Measurements from ENCODE around the gene KIF5C.
"Not testable (repeated sequence)": the region's sequence is repeated elsewhere in the genome, so short reads cannot be mapped to it uniquely, and the experiment has no call there.

Gene KIF5C

DNA sequence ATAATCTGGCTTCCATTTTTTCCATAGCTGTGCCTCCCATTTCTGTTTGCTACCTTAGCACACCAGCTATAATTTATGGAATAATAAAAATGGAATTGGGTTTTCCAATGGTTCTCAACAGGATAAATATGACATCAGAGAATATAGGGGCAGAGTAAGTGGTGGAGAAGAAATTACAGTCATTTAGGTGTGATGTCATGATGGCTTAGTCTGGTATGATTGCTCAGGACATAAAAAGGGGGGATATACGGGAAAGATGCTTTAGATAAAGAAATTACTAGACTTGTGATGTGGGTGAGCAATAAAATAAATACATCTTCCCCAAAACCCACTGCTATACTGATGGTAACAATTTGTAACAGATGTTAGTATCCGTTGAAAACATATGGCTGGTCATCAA lies 21.6 kb upstream of the KIF5C start:
- TF ChIP-seq YY1 (IDR thresholded peaks at IDR 0.05; ENCODE audit: insufficient read depth, insufficient read length) (no peak), SUZ12 (IDR thresholded peaks at IDR 0.05; ENCODE audit: extremely low read depth, insufficient read depth, insufficient read length) (no peak), ZNF274 (IDR thresholded peaks at IDR 0.05; ENCODE audit: low read depth, low read length) (no peak)
- DNase-seq (ENCODE audit: low read depth, low spot score) = no peak
- Histone ChIP-seq H3K36me3 (ENCODE audit: insufficient read depth, insufficient read length, low read length) (no peaks in the 10 kb centered on the region), H3K27me3 (ENCODE audit: insufficient read depth, insufficient read length) (no peaks in the 10 kb centered on the region), H3K9ac (ENCODE audit: insufficient read length, low read depth) (no peak overlapping the region), H3K4me3 (ENCODE audit: insufficient read length, low read depth) (no peak overlapping the region), H3K9me3 (ENCODE audit: insufficient read depth, low read length) (no peaks in the 10 kb centered on the region), H3K4me1 (ENCODE audit: insufficient read depth, insufficient read length) (no peaks in the 10 kb centered on the region)

DNA sequence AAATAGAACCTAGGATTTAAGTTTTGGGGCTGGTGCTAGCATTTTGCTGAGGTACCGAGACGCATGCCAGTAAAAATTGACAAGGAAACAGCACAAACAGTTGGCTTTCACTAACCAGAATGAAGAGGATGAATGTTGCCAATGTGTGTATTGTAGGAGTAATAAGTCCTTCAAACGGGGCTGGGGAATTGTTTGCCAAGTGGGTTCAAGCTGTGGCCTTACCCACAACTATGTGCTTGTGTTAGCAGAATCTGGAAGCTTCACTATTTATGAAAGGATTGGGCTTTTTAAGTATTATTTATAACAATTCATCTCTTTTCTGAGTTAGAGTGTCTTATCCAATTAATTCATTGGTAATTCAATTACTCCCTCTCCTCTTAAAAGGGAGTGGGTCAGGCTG lies 15.0 kb upstream of the KIF5C start:
- Histone ChIP-seq H3K27me3 (ENCODE audit: insufficient read depth, insufficient read length) (no peaks in the 10 kb centered on the region), H3K4me1 (ENCODE audit: insufficient read depth, insufficient read length) (no peaks in the 10 kb centered on the region), H3K9ac (ENCODE audit: insufficient read length, low read depth) (no peak overlapping the region), H3K9me3 (ENCODE audit: insufficient read depth, low read length) (no peaks in the 10 kb centered on the region), H3K4me3 (ENCODE audit: insufficient read length, low read depth) (no peak overlapping the region), H3K36me3 (ENCODE audit: insufficient read depth, insufficient read length, low read length) (no peaks in the 10 kb centered on the region)
- DNase-seq (ENCODE audit: low read depth, low spot score) = no peak
- TF ChIP-seq YY1 (IDR thresholded peaks at IDR 0.05; ENCODE audit: insufficient read depth, insufficient read length) (no peak), SUZ12 (IDR thresholded peaks at IDR 0.05; ENCODE audit: extremely low read depth, insufficient read depth, insufficient read length) (no peak), ZNF274 (IDR thresholded peaks at IDR 0.05; ENCODE audit: low read depth, low read length) (no peak)

DNA sequence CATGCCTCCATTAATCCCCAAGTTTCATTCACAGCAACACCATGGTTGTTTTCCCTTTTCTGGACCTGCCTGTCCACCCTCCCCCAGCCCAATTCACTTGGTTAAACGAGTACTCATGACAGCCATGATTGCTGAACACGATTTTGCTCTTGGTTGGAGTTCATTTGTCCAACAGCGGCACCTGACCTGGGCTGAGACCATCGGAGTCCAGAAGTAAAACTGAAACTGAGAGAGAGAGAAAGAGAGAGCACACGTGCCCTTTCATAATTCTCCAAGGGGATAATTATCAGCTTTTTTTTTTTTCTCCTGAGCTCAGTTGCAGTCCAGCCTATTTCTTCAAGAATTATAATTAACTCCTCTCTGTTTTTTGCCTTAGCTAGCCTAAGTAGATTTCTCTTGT lies 13.7 kb upstream of the KIF5C start:
- Histone ChIP-seq H3K9me3 (ENCODE audit: insufficient read depth, low read length) (no peaks in the 10 kb centered on the region), H3K4me3 (ENCODE audit: insufficient read length, low read depth) (no peak overlapping the region), H3K9ac (ENCODE audit: insufficient read length, low read depth) (no peak overlapping the region), H3K36me3 (ENCODE audit: insufficient read depth, insufficient read length, low read length) (no peaks in the 10 kb centered on the region), H3K4me1 (ENCODE audit: insufficient read depth, insufficient read length) (no peaks in the 10 kb centered on the region), H3K27me3 (ENCODE audit: insufficient read depth, insufficient read length) (no peaks in the 10 kb centered on the region)
- no peak for TF ChIP-seq SUZ12 (IDR thresholded peaks at IDR 0.05; ENCODE audit: extremely low read depth, insufficient read depth, insufficient read length)
- no peak for TF ChIP-seq YY1 (IDR thresholded peaks at IDR 0.05; ENCODE audit: insufficient read depth, insufficient read length)
- TF ChIP-seq ZNF274 (IDR thresholded peaks at IDR 0.05; ENCODE audit: low read depth, low read length) = no peak
- DNase-seq (ENCODE audit: low read depth, low spot score) = no peak

DNA sequence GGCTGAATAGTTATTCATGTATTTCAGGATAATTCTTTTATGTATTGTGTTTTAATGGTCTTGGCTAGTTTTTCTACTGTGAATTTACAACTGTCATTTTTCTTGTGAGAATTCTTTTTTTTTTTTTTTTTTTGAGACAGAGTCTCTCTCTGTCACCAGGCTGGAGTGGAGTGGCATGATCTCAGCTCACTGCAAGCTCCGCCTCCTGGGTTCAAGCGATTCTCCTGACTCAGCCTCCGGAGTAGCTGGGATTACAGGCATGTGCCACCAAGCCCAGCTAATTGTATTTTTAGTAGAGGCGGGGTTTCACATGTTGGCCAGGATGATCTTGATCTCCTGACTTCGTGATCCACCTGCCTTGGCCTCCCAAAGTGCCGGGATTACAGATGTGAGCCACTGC lies 12.5 kb upstream of the KIF5C start:
- not testable (repeated sequence) for H3K4me1 ChIP-seq (ENCODE audit: insufficient read depth, insufficient read length); H3K9ac ChIP-seq (ENCODE audit: insufficient read length, low read depth)

DNA sequence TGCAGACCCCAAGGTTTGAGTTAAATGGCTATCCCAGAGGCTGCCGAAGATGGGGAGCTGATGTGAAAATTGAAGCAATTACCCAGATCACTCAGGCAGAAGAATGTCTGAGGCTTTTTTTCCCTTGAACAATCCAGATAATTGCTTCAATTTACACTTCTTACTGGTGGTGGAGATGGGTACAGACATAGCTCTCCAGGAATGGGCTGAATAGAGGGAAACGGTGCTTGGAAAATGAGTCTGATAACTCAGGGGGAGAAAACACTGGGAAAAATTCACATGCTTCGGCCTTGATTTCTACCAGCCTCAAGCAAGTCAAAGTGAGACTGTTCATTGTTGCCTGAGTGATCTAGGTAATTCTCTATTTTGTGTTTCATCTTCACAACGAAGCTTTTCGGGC lies 9.5 kb upstream of the KIF5C start:
- no peaks in the 10 kb centered on the region for H3K36me3 ChIP-seq (ENCODE audit: insufficient read depth, insufficient read length, low read length)

More for the DNA sequence above, 12.5 kb upstream of the KIF5C start:
- DNase-seq (ENCODE audit: low read depth, low spot score); H3K4me3 ChIP-seq (ENCODE audit: insufficient read length, low read depth); H3K27me3 ChIP-seq (ENCODE audit: insufficient read depth, insufficient read length); H3K36me3 ChIP-seq (ENCODE audit: insufficient read depth, insufficient read length, low read length); H3K9me3 ChIP-seq (ENCODE audit: insufficient read depth, low read length): not testable (repeated sequence)

DNA sequence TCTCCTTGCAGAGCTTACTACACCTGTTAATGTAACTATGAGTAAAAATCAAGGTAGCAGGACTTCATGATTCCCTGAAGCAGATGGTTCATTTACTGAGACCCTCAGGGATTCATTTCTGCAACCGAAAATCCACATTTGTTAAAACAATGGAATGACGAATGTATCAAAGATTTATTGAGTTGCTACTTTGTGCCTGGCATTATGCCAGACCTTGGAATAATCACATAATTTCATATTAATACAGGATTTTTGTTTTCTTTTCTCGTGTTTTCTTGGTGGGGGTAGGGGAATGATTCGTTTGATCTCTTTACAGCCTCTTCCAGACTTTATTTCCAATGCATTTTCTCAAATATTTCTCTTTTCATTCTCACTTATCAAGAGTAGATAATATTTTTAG lies 8.9 kb upstream of the KIF5C start:
- Histone ChIP-seq H3K4me1 (ENCODE audit: insufficient read depth, insufficient read length) (peaks cover 4% of the 10 kb centered on the region), H3K9ac (ENCODE audit: insufficient read length, low read depth) (no peak overlapping the region), H3K36me3 (ENCODE audit: insufficient read depth, insufficient read length, low read length) (no peaks in the 10 kb centered on the region), H3K9me3 (ENCODE audit: insufficient read depth, low read length) (no peaks in the 10 kb centered on the region), H3K27me3 (ENCODE audit: insufficient read depth, insufficient read length) (no peaks in the 10 kb centered on the region), H3K4me3 (ENCODE audit: insufficient read length, low read depth) (no peak overlapping the region)
- no peak for DNase-seq (ENCODE audit: low read depth, low spot score)
- TF ChIP-seq ZNF274 (IDR thresholded peaks at IDR 0.05; ENCODE audit: low read depth, low read length) (no peak), SUZ12 (IDR thresholded peaks at IDR 0.05; ENCODE audit: extremely low read depth, insufficient read depth, insufficient read length) (no peak), YY1 (IDR thresholded peaks at IDR 0.05; ENCODE audit: insufficient read depth, insufficient read length) (no peak)

More for the DNA sequence above, 9.5 kb upstream of the KIF5C start:
- H3K9ac ChIP-seq (ENCODE audit: insufficient read length, low read depth) = no peak overlapping the region
- no peak overlapping the region for H3K4me3 ChIP-seq (ENCODE audit: insufficient read length, low read depth)
- H3K4me1 ChIP-seq (ENCODE audit: insufficient read depth, insufficient read length) = peaks cover 4% of the 10 kb centered on the region
- H3K9me3 ChIP-seq (ENCODE audit: insufficient read depth, low read length) = no peaks in the 10 kb centered on the region
- DNase-seq (ENCODE audit: low read depth, low spot score) = no peak
- no peaks in the 10 kb centered on the region for H3K27me3 ChIP-seq (ENCODE audit: insufficient read depth, insufficient read length)
- no peak for TF ChIP-seq YY1 (IDR thresholded peaks at IDR 0.05; ENCODE audit: insufficient read depth, insufficient read length)

DNA sequence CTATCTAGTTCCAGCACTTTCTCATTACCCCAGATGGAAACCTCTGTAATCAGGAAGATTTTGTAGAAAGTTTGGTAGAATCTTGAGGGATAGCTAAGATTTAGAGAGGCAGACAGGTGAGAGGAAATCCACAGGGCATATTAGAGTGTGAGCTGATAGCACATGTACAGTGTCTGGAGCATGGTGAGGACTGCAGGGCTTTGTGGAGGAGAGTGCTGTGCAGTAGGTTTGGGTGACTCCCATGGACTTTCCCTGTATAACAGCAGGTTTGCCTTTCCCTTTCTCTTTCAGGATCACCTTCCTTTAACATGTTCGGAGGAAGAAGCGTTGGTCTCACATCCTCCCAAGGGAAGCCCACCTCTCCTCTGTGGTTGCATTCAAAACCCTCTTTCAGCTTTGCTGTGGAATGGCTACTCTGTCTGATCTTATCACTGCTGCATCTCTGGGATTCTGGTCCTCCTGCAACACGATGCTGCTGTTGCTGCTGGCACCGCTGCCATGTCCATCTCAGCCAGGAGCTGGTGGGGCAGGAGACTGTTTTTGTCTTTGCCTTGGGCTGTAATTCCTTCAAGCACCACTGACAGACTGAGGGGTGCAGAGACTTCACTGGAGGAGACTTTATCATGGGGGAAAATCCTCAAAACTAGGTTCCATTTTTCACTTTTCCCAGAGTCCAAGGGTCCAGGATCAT lies 7.8 kb upstream of the KIF5C start:
- H3K4me3 ChIP-seq (ENCODE audit: insufficient read length, low read depth) = no peak overlapping the region
- TF ChIP-seq ZNF274 (IDR thresholded peaks at IDR 0.05; ENCODE audit: low read depth, low read length) = no peak
- TF ChIP-seq SUZ12 (IDR thresholded peaks at IDR 0.05; ENCODE audit: extremely low read depth, insufficient read depth, insufficient read length) = no peak
- TF ChIP-seq YY1 (IDR thresholded peaks at IDR 0.05; ENCODE audit: insufficient read depth, insufficient read length) = no peak
- no peaks in the 10 kb centered on the region for H3K27me3 ChIP-seq (ENCODE audit: insufficient read depth, insufficient read length)
- H3K36me3 ChIP-seq (ENCODE audit: insufficient read depth, insufficient read length, low read length) = no peaks in the 10 kb centered on the region
- H3K9me3 ChIP-seq (ENCODE audit: insufficient read depth, low read length) = no peaks in the 10 kb centered on the region
- DNase-seq (ENCODE audit: low read depth, low spot score) = no peak
- peaks cover 4% of the 10 kb centered on the region for H3K4me1 ChIP-seq (ENCODE audit: insufficient read depth, insufficient read length)
- no peak overlapping the region for H3K9ac ChIP-seq (ENCODE audit: insufficient read length, low read depth)

All from NT2/D1 (cell line).